ENCODE measurements around the gene ARNT2. TPM values are rescaled to one million over a fixed set of nuclear protein-coding genes. Genes with fewer than 3 reads are reported as not detected.

ARNT2 gene
- total and polyA plus RNA-seq, 12 donors = 2.0 to 6.4 (median 3.5) TPM

DNA sequence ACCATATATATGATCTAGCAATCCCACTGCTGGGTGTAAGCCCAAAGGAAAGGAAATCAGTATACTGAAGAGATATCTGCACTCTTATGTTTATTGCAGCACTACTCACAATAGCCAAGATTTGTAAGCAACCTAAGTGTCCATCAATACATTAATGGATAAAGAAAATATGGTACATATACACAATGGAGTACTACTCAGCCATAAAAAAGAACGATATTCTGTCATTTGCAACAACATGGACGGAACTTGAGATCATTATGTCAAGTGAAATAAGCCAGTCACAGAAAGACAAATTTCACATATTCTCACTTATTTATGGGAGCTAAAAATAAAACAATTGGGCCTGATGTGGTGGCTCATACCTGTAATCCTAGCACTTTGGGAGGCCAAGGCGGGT lies 21.9 kb upstream of the ARNT2 start:
- no peaks in the 10 kb centered on the region for H3K4me1 ChIP-seq (replicated peaks in 1 of 2)
- no peak for DNase-seq
- TF ChIP-seq, protein P1, sequence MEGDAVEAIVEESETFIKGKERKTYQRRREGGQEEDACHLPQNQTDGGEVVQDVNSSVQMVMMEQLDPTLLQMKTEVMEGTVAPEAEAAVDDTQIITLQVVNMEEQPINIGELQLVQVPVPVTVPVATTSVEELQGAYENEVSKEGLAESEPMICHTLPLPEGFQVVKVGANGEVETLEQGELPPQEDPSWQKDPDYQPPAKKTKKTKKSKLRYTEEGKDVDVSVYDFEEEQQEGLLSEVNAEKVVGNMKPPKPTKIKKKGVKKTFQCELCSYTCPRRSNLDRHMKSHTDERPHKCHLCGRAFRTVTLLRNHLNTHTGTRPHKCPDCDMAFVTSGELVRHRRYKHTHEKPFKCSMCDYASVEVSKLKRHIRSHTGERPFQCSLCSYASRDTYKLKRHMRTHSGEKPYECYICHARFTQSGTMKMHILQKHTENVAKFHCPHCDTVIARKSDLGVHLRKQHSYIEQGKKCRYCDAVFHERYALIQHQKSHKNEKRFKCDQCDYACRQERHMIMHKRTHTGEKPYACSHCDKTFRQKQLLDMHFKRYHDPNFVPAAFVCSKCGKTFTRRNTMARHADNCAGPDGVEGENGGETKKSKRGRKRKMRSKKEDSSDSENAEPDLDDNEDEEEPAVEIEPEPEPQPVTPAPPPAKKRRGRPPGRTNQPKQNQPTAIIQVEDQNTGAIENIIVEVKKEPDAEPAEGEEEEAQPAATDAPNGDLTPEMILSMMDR (IDR thresholded peaks at IDR 0.05) = no peak
- TF ChIP-seq POLR2A (IDR thresholded peaks at IDR 0.05) = no peak
- 91 to 96% (median 94%) methylated on average over 3 of the region's 3 CpGs for WGBS, 4 donors
- H3K36me3 ChIP-seq (replicated peaks in 1 of 2) = no peaks in the 10 kb centered on the region
- H3K27me3 ChIP-seq = no peaks in the 10 kb centered on the region
- H3K27ac ChIP-seq = no peak overlapping the region
- H3K4me3 ChIP-seq = no peak overlapping the region
- intact Hi-C loops (cut with DNase I) = loop anchor here in 1 of 2 donors (10.0 kb wide), 1 partner anchor 617 kb away; no protein-coding TSS in a partner anchor
- no peaks in the 10 kb centered on the region for H3K9me3 ChIP-seq (replicated peaks in 1 of 3)

DNA sequence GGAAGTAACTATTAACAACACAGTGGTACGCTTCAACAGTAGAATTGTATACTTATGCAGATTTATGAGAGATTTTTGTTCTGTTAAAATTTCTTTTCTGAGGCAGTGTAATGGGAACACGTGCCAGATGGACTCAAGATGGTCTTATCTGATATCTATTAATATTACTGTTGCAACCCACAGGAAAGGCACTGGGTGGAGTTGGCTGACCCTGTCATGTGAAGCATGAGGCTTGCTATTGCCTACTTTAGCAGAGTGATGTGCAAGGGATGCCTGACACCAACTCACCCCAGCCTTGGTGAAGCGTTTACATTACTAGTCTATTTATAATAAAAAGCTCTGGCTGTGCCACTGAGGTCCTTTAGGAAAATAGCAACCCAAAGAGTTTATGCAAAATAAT lies 19.8 kb upstream of the ARNT2 start:
- 35 to 58% (median 54%) methylated on average over 3 of the region's 3 CpGs for WGBS, 4 donors
- Histone ChIP-seq H3K27me3 (no peaks in the 10 kb centered on the region), H3K9me3 (replicated peaks in 1 of 3) (no peaks in the 10 kb centered on the region), H3K4me1 (replicated peaks in 1 of 2) (no peaks in the 10 kb centered on the region), H3K27ac (no peak overlapping the region), H3K4me3 (no peak overlapping the region), H3K36me3 (replicated peaks in 1 of 2) (no peaks in the 10 kb centered on the region)
- DNase-seq = peak in 3 of 7 donors; percentile 16 to 53 (median 27)
- intact Hi-C loops (cut with DNase I) = loop anchor here in 1 of 2 donors (10.0 kb wide), 1 partner anchor 620 kb away; no protein-coding TSS in a partner anchor
- TF ChIP-seq POLR2A (IDR thresholded peaks at IDR 0.05) = no peak
- TF ChIP-seq, protein P1 (IDR thresholded peaks at IDR 0.05) = no peak

DNA sequence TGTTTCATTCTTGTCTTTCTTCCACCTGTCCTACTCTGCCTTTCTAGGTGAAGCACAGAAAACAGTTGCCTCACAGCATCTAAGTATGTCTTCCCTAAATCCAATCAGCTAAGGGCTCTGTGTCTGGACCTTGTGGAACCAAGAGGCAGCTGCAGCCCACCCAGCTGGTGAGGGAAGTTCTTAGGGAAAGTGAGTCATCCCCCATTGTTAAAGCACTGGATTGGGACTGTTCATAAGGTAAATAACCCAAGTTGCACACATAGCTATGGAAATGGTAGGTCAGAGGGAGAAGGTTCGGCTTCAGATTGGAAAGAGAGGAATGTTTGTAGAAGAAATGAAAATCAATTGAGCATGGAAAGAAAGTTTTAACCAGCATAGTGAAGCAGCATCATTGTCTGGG lies 18.0 kb upstream of the ARNT2 start:
- Histone ChIP-seq H3K4me3 (no peak overlapping the region), H3K27me3 (no peaks in the 10 kb centered on the region), H3K27ac (no peak overlapping the region), H3K36me3 (replicated peaks in 1 of 2) (no peaks in the 10 kb centered on the region), H3K4me1 (replicated peaks in 1 of 2) (no peaks in the 10 kb centered on the region), H3K9me3 (replicated peaks in 1 of 3) (no peaks in the 10 kb centered on the region)
- no peak for TF ChIP-seq POLR2A (IDR thresholded peaks at IDR 0.05)
- TF ChIP-seq, protein P1 (IDR thresholded peaks at IDR 0.05) = no peak
- intact Hi-C loops (cut with DNase I) = loop anchor here in 1 of 2 donors (10.0 kb wide), 1 partner anchor 621 kb away; no protein-coding TSS in a partner anchor
- 90 to 95% (median 93%) methylated on average over 1 of the region's 1 CpG for WGBS, 4 donors
- DNase-seq = no peak

DNA sequence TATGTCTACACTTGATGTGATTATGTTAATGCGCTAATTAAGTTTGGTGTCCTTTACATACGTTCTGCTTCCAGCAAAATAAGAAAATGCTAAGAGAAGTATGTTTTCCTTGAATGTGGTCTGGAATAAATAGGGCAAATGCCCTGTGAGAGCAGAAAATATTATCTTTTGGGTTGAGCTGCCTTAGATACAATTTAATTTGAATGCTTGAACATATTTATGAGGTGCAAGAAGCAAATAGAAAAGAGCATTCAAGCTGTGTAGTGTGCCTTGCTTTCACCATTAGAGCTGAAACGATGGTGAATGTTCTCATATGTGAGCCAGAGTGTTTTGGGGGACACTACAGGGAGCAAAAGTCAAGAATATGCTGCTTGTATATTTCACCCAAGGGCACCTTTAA lies 15.9 kb upstream of the ARNT2 start:
- H3K36me3 ChIP-seq (replicated peaks in 1 of 2) = no peaks in the 10 kb centered on the region
- H3K9me3 ChIP-seq (replicated peaks in 1 of 3) = no peaks in the 10 kb centered on the region
- no peak overlapping the region for H3K27ac ChIP-seq
- DNase-seq = no peak
- no peaks in the 10 kb centered on the region for H3K27me3 ChIP-seq
- WGBS, 4 donors = 78 to 89% (median 84%) methylated on average over 3 of the region's 3 CpGs
- no peak overlapping the region for H3K4me3 ChIP-seq
- TF ChIP-seq POLR2A (IDR thresholded peaks at IDR 0.05) = no peak
- TF ChIP-seq, protein P1 (IDR thresholded peaks at IDR 0.05) = no peak
- intact Hi-C loops (cut with DNase I) = loop anchor here in 1 of 2 donors (10.0 kb wide), 1 partner anchor 624 kb away; no protein-coding TSS in a partner anchor
- no peaks in the 10 kb centered on the region for H3K4me1 ChIP-seq (replicated peaks in 1 of 2)
